HG03460 (cell line): ENCODE measurements around the gene RAPGEF4.
"Not testable (repeated sequence)": the region's sequence is repeated elsewhere in the genome, so short reads cannot be mapped to it uniquely, and the experiment has no call there.

Experiments used
- ATAC-seq: cut with Tn5 transposase; IDR thresholded peaks from one replicate; pipeline ENCODE4 v1.9.1; 2021; ENCODE audit not compliant: unreplicated experiment

RAPGEF4 gene

GRCh38 chr2:173027181-173028128, 291.8 kb downstream of the RAPGEF4 start:
- ATAC-seq = no peak

GRCh38 chr2:173028141-173028540, 292.5 kb downstream of the RAPGEF4 start:
- no peak for ATAC-seq

DNA sequence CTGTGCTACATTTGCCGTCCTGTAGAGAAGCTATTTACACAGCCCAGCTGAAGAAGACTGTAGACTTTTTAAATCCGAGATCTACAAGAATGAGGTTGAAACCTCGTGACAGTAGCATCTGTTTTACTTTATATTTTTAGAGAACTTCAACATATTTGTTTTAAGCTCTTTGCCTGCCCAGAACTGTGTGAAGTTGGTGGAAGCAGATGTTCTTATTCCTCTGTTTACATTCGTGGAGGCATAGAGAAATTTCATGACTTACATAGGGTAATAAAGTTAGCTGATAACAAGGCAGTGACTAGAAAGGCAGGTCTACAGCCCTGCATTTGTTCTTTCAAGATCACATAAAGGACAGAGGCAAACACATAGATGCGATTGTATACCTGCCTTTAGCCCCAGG, 293.0 kb downstream of the RAPGEF4 start:
- no peak for ATAC-seq

DNA sequence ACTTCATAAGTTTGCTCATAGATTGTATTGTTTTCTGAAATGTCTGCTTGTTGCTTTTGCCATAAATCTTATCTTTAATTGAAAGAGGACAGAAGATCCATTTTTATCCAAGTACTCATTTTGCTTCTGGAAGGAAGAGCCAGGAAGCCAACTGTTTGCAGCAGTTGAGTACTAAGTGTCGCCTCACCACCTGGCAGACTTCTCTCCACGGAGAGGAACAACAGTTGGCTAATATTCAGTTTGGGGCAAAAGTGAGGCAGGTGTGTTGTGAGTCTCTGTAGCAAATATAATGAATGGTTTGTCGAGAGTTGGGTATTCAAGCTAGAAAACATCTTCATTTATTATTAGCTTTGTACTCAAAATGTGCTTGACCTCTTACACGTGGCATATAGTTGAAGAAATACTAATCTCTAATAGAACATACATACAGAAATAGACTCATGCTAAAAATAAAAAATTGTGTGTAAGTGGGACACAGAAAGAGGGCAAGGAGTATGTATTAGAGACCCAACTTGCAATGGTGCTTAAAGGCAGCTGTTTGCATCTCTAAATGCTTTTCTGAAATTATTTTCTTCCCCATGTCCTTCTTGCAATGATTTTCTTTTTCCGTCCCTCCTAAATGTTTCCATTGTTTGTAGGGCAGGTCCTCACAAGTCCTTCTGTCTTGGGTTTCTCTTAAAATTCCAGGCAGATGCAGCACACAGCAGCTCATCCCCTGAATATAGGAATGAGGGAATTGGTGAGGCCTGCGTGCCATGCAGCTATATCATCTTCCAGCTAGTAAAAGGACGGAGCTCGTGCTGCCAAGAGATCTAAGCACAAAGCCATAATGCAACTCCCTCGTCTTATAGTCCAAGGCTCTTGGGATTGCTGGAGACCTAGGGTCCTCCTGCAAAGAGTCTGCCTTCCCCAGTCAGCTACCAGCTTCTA, 295.2 kb downstream of the RAPGEF4 start:
- ATAC-seq = no peak

DNA sequence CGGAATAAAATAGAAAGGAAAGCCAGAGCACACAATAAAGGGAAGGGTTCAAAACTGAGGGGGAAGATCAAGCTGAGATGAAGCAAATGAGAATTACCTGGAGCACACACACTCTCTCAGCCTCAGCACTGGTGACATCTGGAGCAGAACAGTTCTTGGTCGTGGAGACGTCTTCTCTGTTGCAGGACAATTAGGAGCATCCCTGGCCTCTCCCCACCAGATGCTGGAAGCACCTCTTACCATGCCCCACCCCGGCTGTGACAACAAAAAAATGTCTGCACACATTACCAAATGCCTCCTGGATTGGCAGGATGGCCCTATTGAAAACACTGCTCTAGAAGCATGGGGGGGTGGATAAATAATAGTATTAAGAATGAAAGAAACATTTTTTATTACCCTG, 296.4 kb downstream of the RAPGEF4 start:
- ATAC-seq = no peak

GRCh38 chr2:173033084-173033483, 297.4 kb downstream of the RAPGEF4 start:
- ATAC-seq = no peak

GRCh38 chr2:173034143-173034542, 298.5 kb downstream of the RAPGEF4 start:
- no peak for ATAC-seq

GRCh38 chr2:173037245-173038120, 301.8 kb downstream of the RAPGEF4 start:
- no peak for ATAC-seq

- ATAC-seq = not testable (repeated sequence)
Observed at GRCh38 chr2:173038257-173038656, 302.6 kb downstream of the RAPGEF4 start.

DNA sequence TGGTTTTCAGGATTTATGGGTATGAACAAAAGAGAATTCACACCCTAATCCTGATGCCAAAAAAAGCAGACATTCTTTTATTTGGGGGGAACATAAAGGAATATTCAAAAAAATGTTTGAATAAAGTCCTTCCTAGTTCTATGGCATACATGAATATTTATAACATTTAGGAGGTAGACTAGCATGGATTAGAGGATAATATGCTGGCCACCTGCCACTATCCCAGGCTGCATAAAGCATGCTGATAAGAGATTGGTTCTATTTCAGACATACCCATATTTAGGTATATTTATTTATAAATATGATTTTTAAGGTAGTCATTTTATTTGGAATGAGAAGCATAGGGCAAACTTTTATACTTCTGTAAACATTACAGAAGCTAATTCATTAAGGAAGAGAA, 305.1 kb downstream of the RAPGEF4 start:
- no peak for ATAC-seq

DNA sequence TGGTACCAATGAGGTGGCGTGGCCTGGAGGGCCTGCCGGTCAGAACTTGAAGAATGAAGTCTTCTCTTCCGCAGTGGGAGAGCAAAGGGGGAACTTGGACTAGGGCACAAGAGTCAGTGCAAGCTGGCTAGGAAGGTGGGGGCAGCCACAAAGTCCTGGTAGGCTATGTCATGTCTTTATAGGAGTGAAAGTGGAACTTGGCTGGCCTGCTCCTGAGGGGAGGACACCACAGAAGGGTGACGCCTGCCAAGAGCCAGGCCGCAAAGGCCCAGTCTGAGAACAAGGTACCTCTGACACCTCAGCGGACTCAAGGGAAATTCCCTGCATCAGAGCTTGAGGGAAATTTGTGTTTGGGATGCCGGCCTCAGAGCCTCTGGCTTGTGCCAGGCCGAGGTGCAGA, 307.8 kb downstream of the RAPGEF4 start:
- ATAC-seq = no peak

DNA sequence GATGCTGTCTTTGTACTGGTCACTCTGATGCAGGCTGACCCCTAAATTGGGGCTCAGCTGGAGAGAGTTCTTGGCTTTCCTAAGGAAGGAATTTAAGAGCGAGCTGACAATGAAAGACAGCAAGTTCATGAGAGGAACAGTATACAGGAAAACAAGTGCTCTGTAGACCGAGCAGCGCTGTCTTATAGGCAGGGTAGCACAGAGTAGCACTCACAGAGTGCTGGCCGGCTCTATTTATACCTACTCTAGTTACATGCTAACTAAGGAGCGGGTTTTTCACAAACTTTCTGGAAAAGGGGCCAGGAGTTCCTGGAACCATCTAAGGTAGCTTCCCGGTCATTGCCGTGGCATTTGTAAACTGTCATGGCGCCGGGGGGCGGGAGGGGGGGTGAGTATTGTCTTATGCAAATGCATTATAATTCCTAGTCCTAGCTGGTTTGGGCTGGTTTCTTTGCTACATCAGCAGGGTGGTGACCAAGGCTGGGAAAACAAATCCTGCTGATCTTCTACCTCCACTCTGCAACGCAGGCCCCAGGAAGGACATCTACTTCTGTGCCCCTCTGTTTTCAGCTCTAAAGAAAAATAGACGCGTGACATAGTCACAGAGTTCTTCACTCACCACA, 308.4 kb downstream of the RAPGEF4 start:
- ATAC-seq = no peak

- ATAC-seq = no peak
Observed at GRCh38 chr2:173044686-173045085, 309.0 kb downstream of the RAPGEF4 start.

GRCh38 chr2:173045181-173045580, 309.5 kb downstream of the RAPGEF4 start:
- no peak for ATAC-seq

DNA sequence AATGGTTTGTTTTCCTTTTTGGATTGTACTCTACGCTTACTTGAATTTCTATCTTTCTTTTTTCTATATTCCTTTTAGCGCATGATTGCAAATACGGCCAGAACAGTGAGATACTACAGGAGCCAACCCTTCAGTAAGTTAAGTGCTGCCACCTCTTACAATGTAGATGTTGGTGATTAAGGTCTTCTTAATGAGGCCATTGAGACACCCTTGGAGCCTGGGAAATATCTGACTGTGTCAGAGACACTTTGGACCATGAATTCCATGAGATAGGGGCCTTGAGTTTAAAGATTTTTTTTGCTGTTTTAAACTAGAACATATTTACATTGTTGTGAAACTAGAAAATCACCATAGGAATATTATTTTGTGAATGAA, 312.9 kb downstream of the RAPGEF4 start:
- peak; percentile 18 for ATAC-seq

DNA sequence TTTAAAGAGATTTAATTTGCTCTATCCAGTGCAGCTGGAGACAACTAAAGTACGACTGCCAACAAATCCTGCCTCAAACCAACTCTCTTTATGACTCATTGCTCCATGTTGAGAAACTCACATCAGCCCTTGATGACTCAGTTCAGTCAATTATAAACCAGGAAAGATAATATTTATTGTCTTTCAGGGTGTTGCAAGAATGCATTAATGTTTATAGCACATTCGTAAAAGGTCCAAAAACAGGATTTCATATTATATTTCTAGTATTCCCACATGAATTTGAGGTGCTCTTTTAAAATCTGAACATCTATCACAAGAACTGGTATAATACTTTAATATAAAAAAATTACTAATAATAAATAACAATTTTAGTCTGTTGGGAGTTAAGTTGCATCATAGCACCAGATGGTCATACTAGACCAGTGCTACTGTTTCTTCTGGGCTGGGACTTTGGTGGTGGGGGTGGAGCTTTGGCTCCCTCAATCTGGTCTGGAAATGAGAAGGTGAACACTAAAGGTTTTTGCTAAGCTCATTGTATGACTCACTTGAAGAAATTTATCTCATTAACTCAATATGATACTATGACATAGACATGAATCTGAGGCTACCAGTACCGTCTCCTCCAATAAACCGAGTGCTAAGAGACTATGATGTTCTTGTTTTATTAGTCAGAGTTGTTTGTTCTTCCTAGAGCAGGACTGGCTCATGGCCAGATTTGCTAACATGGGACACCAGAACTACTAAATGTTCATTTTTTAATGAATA, 313.4 kb downstream of the RAPGEF4 start:
- peak; percentile 89 for ATAC-seq

DNA sequence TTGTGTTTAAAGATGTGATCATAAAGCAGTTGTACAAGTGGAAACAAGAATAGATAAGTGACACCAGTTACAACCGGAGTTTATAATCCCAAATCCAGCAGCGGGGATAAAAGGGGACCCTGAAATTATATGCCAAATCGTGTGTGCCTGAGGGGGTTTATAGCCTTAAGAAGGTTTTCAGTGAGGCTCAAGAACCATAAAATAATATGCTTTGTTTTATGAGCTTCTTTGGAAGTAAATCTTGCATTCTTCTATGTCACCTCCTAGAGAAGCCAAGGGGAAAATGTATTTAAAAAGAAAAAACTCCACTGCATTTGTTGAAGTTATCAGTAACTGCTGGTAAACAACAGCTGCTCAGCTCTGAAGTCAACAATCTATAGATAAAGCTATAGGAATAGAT, 314.2 kb downstream of the RAPGEF4 start:
- ATAC-seq = no peak

GRCh38 chr2:173050684-173051083, 315.0 kb downstream of the RAPGEF4 start:
- ATAC-seq = no peak

GRCh38 chr2:173051463-173052215, 316.0 kb downstream of the RAPGEF4 start:
- ATAC-seq = no peak
